Measurements from ENCODE around the gene TMEM79. TPM values are rescaled to one million over a fixed set of nuclear protein-coding genes. Genes with fewer than 3 reads are reported as not detected.

Gene TMEM79
- total and polyA plus RNA-seq, 2 experiments from 2014 or later, result 1.8 to 3.8 TPM

- Histone ChIP-seq H3K4me3 (no peak overlapping the region), H3K4me1 (ENCODE audit: insufficient read depth) (peaks cover 18% of the 10 kb centered on the region), H3K36me3 (ENCODE audit: low read depth) (peaks cover 49% of the 10 kb centered on the region), H3F3A (ENCODE audit: insufficient read depth) (peaks cover 44% of the 10 kb centered on the region), H3K27me3 (replicated peaks; ENCODE audit: insufficient read depth) (no peaks in the 10 kb centered on the region), H3K9ac (0 out of 2 replicates have a peak overlapping the region, but pooled peaks have one; percentile 5), H4K20me1 (ENCODE audit: insufficient read depth) (no peaks in the 10 kb centered on the region), H3K9me3 (ENCODE audit: low read depth) (no peaks in the 10 kb centered on the region), H3K27ac (peak overlapping the region; percentile 86), H2AFZ (no peak overlapping the region), H3K79me2 (ENCODE audit: insufficient read depth) (peaks cover 7% of the 10 kb centered on the region; the same call in 1 of the 2 replicates), H3K4me2 (ENCODE audit: unreplicated experiment) (peak overlapping the region; percentile 29), H3K9me2 (ENCODE audit: insufficient read depth) (no peaks in the 10 kb centered on the region)
- in situ Hi-C loops (cut with MboI), result no loop called here
- TF ChIP-seq EZH2phosphoT487 (IDR thresholded peaks at IDR 0.05; ENCODE audit: insufficient read depth, low read depth) (no peak), EZH2 (IDR thresholded peaks at IDR 0.05; ENCODE audit: insufficient read depth, poor library complexity, severe bottlenecking) (no peak)
- DNase-seq, result no peak
- WGBS, 2 experiments (ENCODE audit: low coverage in 1 of 2, low lambda C conversion rate in 2 of 2, missing lambda C conversion rate in 2 of 2), result 93 to 96% methylated on average over 9 of the region's 9 CpGs
These were observed 20.9 kb upstream of the TMEM79 start for GRCh38 chr1:156263288-156263655.

- Histone ChIP-seq H3K27me3 (replicated peaks; ENCODE audit: insufficient read depth) (no peaks in the 10 kb centered on the region), H3K27ac (no peak overlapping the region), H3K36me3 (ENCODE audit: low read depth) (peaks cover 34% of the 10 kb centered on the region; the same call in 1 of the 2 replicates), H2AFZ (no peak overlapping the region), H3K9me2 (ENCODE audit: insufficient read depth) (no peaks in the 10 kb centered on the region), H3K9ac (no peak overlapping the region), H3K4me3 (no peak overlapping the region), H3K9me3 (ENCODE audit: low read depth) (no peaks in the 10 kb centered on the region), H3K4me2 (ENCODE audit: unreplicated experiment) (no peak overlapping the region), H3K4me1 (ENCODE audit: insufficient read depth) (peaks cover 18% of the 10 kb centered on the region), H4K20me1 (ENCODE audit: insufficient read depth) (no peaks in the 10 kb centered on the region), H3F3A (ENCODE audit: insufficient read depth) (peaks cover 48% of the 10 kb centered on the region), H3K79me2 (ENCODE audit: insufficient read depth) (peaks cover 4% of the 10 kb centered on the region; the same call in 1 of the 2 replicates)
- TF ChIP-seq EZH2phosphoT487 (IDR thresholded peaks at IDR 0.05; ENCODE audit: insufficient read depth, low read depth) (no peak), EZH2 (IDR thresholded peaks at IDR 0.05; ENCODE audit: insufficient read depth, poor library complexity, severe bottlenecking) (no peak)
- DNase-seq, result no peak
- WGBS, 2 experiments (ENCODE audit: low coverage in 1 of 2, low lambda C conversion rate in 2 of 2, missing lambda C conversion rate in 2 of 2), result 82 to 84% methylated on average over 12 to 13 of the region's 13 CpGs
- in situ Hi-C loops (cut with MboI), result no loop called here
These were observed 18.1 kb upstream of the TMEM79 start for GRCh38 chr1:156266051-156266450.

GRCh38 chr1:156268336-156268735, 15.8 kb upstream of the TMEM79 start:
- TF ChIP-seq EZH2 (IDR thresholded peaks at IDR 0.05; ENCODE audit: insufficient read depth, poor library complexity, severe bottlenecking), result no peak
- no peak for TF ChIP-seq EZH2phosphoT487 (IDR thresholded peaks at IDR 0.05; ENCODE audit: insufficient read depth, low read depth)
- no peak overlapping the region for H2AFZ ChIP-seq
- H3F3A ChIP-seq (ENCODE audit: insufficient read depth), result peaks cover 30% of the 10 kb centered on the region
- no peaks in the 10 kb centered on the region for H3K27me3 ChIP-seq (replicated peaks; ENCODE audit: insufficient read depth)
- H3K9me2 ChIP-seq (ENCODE audit: insufficient read depth), result no peaks in the 10 kb centered on the region
- WGBS, 2 experiments (ENCODE audit: low coverage in 1 of 2, low lambda C conversion rate in 2 of 2, missing lambda C conversion rate in 2 of 2), result 69 to 78% methylated on average over 4 of the region's 4 CpGs
- peaks cover 46% of the 10 kb centered on the region for H3K36me3 ChIP-seq (ENCODE audit: low read depth)
- no peak for DNase-seq
- in situ Hi-C loops (cut with MboI), result no loop called here
- no peaks in the 10 kb centered on the region for H3K79me2 ChIP-seq (ENCODE audit: insufficient read depth)
- H3K9ac ChIP-seq, result no peak overlapping the region; the same call in 1 of the 2 replicates
- no peaks in the 10 kb centered on the region for H4K20me1 ChIP-seq (ENCODE audit: insufficient read depth)
- H3K9me3 ChIP-seq (ENCODE audit: low read depth), result no peaks in the 10 kb centered on the region
- no peak overlapping the region for H3K4me2 ChIP-seq (ENCODE audit: unreplicated experiment)
- no peak overlapping the region for H3K4me3 ChIP-seq
- peaks cover 5% of the 10 kb centered on the region for H3K4me1 ChIP-seq (ENCODE audit: insufficient read depth)
- H3K27ac ChIP-seq, result no peak overlapping the region

- 95% methylated on average over 3 of the region's 3 CpGs for WGBS, 2 experiments (ENCODE audit: low coverage in 1 of 2, low lambda C conversion rate in 2 of 2, missing lambda C conversion rate in 2 of 2)
- in situ Hi-C loops (cut with MboI), result no loop called here
These were observed 13.8 kb upstream of the TMEM79 start for GRCh38 chr1:156270314-156270713.

GRCh38 chr1:156276532-156276931, 7.6 kb upstream of the TMEM79 start:
- in situ Hi-C loops (cut with MboI), result no loop called here
- peak; percentile 61 for DNase-seq

More at GRCh38 chr1:156270314-156270713, 13.8 kb upstream of the TMEM79 start:
- no peak overlapping the region for H3K9ac ChIP-seq
- no peaks in the 10 kb centered on the region for H4K20me1 ChIP-seq (ENCODE audit: insufficient read depth)
- H3K9me2 ChIP-seq (ENCODE audit: insufficient read depth), result no peaks in the 10 kb centered on the region
- H3K4me3 ChIP-seq, result no peak overlapping the region
- no peak for DNase-seq
- H2AFZ ChIP-seq, result no peak overlapping the region
- H3K4me2 ChIP-seq (ENCODE audit: unreplicated experiment), result no peak overlapping the region
- no peaks in the 10 kb centered on the region for H3K27me3 ChIP-seq (replicated peaks; ENCODE audit: insufficient read depth)
- no peak overlapping the region for H3K27ac ChIP-seq
- H3K9me3 ChIP-seq (ENCODE audit: low read depth), result no peaks in the 10 kb centered on the region
- H3K4me1 ChIP-seq (ENCODE audit: insufficient read depth), result no peaks in the 10 kb centered on the region
- H3F3A ChIP-seq (ENCODE audit: insufficient read depth), result peaks cover 14% of the 10 kb centered on the region
- TF ChIP-seq EZH2phosphoT487 (IDR thresholded peaks at IDR 0.05; ENCODE audit: insufficient read depth, low read depth), result no peak
- TF ChIP-seq EZH2 (IDR thresholded peaks at IDR 0.05; ENCODE audit: insufficient read depth, poor library complexity, severe bottlenecking), result no peak
- no peaks in the 10 kb centered on the region for H3K79me2 ChIP-seq (ENCODE audit: insufficient read depth)
- H3K36me3 ChIP-seq (ENCODE audit: low read depth), result peaks cover 61% of the 10 kb centered on the region

More at GRCh38 chr1:156276532-156276931, 7.6 kb upstream of the TMEM79 start:
- Histone ChIP-seq H2AFZ (no peak overlapping the region), H3K36me3 (ENCODE audit: low read depth) (peaks cover 49% of the 10 kb centered on the region), H3K27me3 (replicated peaks; ENCODE audit: insufficient read depth) (no peaks in the 10 kb centered on the region), H3K4me1 (ENCODE audit: insufficient read depth) (peaks cover 8% of the 10 kb centered on the region), H3K4me2 (ENCODE audit: unreplicated experiment) (no peak overlapping the region), H3F3A (ENCODE audit: insufficient read depth) (peaks cover 15% of the 10 kb centered on the region), H3K27ac (peak overlapping the region; percentile 53), H4K20me1 (ENCODE audit: insufficient read depth) (peaks cover 4% of the 10 kb centered on the region; the same call in 1 of the 2 replicates), H3K9ac (no peak overlapping the region), H3K79me2 (ENCODE audit: insufficient read depth) (peaks cover 41% of the 10 kb centered on the region), H3K4me3 (no peak overlapping the region), H3K9me3 (ENCODE audit: low read depth) (no peaks in the 10 kb centered on the region), H3K9me2 (ENCODE audit: insufficient read depth) (no peaks in the 10 kb centered on the region)
- TF ChIP-seq EZH2 (IDR thresholded peaks at IDR 0.05; ENCODE audit: insufficient read depth, poor library complexity, severe bottlenecking) (no peak), EZH2phosphoT487 (IDR thresholded peaks at IDR 0.05; ENCODE audit: insufficient read depth, low read depth) (no peak)
